ENCODE data around the gene RICTOR. TPM values are rescaled to one million over a fixed set of nuclear protein-coding genes. Genes with fewer than 3 reads are reported as not detected.

RICTOR gene
- polyA plus RNA-seq, 2 of the 4 experiments (the other 2 are of a cell fraction), result 6.5 to 28.5 TPM

DNA sequence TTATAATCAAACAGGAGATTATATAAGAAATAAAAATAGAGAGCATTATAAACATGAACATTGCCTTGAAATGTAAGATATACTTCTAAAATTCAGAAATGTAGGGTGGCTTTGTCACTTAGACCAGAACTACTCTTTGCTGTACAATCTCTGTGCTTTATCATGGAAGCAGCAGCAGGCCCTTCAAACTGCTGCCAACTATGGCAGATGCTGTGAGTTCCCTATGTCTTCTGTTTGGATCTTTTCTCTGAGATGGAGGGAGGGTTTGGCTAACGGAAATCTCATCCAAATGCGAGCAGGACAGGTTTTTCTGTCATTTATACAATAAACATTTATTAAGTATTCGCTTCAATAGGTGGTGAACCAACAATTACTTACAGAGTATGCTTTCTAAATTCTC is 34.8 kb upstream of the RICTOR start (continued):
- no peak for TF ChIP-seq BHLHE40 (IDR thresholded peaks at IDR 0.05; ENCODE audit: low read depth, low read length)

DNA sequence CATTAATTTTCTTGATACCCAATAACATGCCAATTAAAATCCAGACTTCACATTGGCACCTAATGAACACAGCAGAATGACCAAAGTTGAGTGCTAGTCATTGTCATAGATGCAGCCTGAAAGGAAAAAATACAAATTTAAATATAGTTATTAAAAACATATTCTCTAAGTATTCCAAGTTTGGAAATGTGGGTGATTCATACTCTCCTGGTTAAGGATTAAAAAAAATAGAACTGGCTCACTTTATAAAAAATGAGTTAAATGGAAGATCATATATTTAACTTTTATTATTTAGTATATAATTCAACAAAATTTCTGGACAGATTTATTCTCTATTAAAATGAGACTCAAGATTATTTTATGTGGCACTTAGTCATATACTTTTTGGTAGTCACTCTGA is 33.2 kb upstream of the RICTOR start:
- DNase-seq (ENCODE audit: low read depth in 1 of 2, low spot score in 1 of 2) (no peak), ATAC-seq (no peak), FAIRE-seq (no peak)
- no peak overlapping the region for H3K4me3 ChIP-seq
- TF ChIP-seq, protein P1, sequence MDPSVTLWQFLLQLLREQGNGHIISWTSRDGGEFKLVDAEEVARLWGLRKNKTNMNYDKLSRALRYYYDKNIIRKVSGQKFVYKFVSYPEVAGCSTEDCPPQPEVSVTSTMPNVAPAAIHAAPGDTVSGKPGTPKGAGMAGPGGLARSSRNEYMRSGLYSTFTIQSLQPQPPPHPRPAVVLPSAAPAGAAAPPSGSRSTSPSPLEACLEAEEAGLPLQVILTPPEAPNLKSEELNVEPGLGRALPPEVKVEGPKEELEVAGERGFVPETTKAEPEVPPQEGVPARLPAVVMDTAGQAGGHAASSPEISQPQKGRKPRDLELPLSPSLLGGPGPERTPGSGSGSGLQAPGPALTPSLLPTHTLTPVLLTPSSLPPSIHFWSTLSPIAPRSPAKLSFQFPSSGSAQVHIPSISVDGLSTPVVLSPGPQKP (IDR thresholded peaks at IDR 0.05; ENCODE audit: low read depth, low read length), result no peak
- TF ChIP-seq, protein P2, sequence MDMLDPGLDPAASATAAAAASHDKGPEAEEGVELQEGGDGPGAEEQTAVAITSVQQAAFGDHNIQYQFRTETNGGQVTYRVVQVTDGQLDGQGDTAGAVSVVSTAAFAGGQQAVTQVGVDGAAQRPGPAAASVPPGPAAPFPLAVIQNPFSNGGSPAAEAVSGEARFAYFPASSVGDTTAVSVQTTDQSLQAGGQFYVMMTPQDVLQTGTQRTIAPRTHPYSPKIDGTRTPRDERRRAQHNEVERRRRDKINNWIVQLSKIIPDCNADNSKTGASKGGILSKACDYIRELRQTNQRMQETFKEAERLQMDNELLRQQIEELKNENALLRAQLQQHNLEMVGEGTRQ (IDR thresholded peaks at IDR 0.05), result no peak
- no peak for TF ChIP-seq NFE2L2 (conservative IDR thresholded peaks at IDR 0.05; ENCODE audit: low read length)
- TF ChIP-seq, protein P3, sequence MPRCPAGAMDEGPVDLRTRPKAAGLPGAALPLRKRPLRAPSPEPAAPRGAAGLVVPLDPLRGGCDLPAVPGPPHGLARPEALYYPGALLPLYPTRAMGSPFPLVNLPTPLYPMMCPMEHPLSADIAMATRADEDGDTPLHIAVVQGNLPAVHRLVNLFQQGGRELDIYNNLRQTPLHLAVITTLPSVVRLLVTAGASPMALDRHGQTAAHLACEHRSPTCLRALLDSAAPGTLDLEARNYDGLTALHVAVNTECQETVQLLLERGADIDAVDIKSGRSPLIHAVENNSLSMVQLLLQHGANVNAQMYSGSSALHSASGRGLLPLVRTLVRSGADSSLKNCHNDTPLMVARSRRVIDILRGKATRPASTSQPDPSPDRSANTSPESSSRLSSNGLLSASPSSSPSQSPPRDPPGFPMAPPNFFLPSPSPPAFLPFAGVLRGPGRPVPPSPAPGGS (IDR thresholded peaks at IDR 0.05), result no peak
- TF ChIP-seq, protein P4, sequence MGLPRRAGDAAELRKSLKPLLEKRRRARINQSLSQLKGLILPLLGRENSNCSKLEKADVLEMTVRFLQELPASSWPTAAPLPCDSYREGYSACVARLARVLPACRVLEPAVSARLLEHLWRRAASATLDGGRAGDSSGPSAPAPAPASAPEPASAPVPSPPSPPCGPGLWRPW (IDR thresholded peaks at IDR 0.05), result no peak
- TF ChIP-seq RFX5 (IDR thresholded peaks at IDR 0.05), result no peak
- TF ChIP-seq NPAS2 (CRISPR knock-in tag; IDR thresholded peaks at IDR 0.05; ENCODE audit: borderline replicate concordance), result no peak
- TF ChIP-seq KDM1A (IDR thresholded peaks at IDR 0.05; ENCODE audit: low read depth), result no peak
- TF ChIP-seq FOSL2 (IDR thresholded peaks at IDR 0.05), result no peak
- no peak for TF ChIP-seq FOSL2 (CRISPR knock-in tag; IDR thresholded peaks at IDR 0.05)
- TF ChIP-seq HOXB5 (CRISPR knock-in tag; IDR thresholded peaks at IDR 0.05), result no peak
- TF ChIP-seq CBX2 (IDR thresholded peaks at IDR 0.05; ENCODE audit: borderline replicate concordance, low read depth), result no peak
- TF ChIP-seq RCOR1 (IDR thresholded peaks at IDR 0.05; ENCODE audit: low read depth, low read length), result no peak
- no peak for TF ChIP-seq SMC3 (IDR thresholded peaks at IDR 0.05)
- TF ChIP-seq EHF (CRISPR knock-in tag; IDR thresholded peaks at IDR 0.05), result no peak
- TF ChIP-seq ESRRA (IDR thresholded peaks at IDR 0.05; ENCODE audit: borderline replicate concordance, low read length), result no peak
- TF ChIP-seq, protein P5, sequence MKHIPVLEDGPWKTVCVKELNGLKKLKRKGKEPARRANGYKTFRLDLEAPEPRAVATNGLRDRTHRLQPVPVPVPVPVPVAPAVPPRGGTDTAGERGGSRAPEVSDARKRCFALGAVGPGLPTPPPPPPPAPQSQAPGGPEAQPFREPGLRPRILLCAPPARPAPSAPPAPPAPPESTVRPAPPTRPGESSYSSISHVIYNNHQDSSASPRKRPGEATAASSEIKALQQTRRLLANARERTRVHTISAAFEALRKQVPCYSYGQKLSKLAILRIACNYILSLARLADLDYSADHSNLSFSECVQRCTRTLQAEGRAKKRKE (CRISPR knock-in tag; IDR thresholded peaks at IDR 0.05; ENCODE audit: low read depth), result no peak
- TF ChIP-seq CHD2 (IDR thresholded peaks at IDR 0.05; ENCODE audit: low read length, partially characterized antibody), result no peak
- no peak for TF ChIP-seq JUN (IDR thresholded peaks at IDR 0.05)
- TF ChIP-seq TFCP2L1 (CRISPR knock-in tag; IDR thresholded peaks at IDR 0.05), result no peak
- peak overlapping the region; percentile 63 for H3K4me2 ChIP-seq
- H3K27ac ChIP-seq, result peak overlapping the region; percentile 47 to 63; a peak in 3 of 6 replicates
- POLR2A ChIA-PET, result no interaction called here
- CTCF ChIA-PET, result no interaction called here
- peaks cover 59% of the 10 kb centered on the region for H3K4me1 ChIP-seq
- no peaks in the 10 kb centered on the region for H3K9me3 ChIP-seq

DNA sequence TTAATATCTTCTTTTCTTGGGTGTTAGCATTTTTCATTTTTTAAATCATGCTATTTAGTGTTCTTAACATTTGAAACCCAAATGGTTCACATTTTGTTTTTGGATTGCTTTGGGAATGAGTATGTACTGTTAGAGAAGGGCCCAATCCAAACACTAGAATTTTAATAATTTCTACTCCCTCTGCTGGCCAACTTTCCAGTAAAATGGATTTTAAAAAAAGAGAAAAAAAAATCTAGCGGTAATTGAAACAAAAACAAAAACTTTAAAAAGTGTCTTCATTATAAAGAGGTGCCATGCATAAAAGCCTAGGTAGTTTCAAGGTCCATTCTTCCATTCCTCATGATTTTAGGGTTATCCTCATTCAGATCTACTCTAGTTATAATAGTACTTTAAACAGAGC is 32.1 kb upstream of the RICTOR start:
- TF ChIP-seq RAD21 (conservative IDR thresholded peaks at IDR 0.05 in 1 of 2, IDR thresholded peaks at IDR 0.05 in 1 of 2), result peak; percentile 56 to 71
- TF ChIP-seq, protein P6, sequence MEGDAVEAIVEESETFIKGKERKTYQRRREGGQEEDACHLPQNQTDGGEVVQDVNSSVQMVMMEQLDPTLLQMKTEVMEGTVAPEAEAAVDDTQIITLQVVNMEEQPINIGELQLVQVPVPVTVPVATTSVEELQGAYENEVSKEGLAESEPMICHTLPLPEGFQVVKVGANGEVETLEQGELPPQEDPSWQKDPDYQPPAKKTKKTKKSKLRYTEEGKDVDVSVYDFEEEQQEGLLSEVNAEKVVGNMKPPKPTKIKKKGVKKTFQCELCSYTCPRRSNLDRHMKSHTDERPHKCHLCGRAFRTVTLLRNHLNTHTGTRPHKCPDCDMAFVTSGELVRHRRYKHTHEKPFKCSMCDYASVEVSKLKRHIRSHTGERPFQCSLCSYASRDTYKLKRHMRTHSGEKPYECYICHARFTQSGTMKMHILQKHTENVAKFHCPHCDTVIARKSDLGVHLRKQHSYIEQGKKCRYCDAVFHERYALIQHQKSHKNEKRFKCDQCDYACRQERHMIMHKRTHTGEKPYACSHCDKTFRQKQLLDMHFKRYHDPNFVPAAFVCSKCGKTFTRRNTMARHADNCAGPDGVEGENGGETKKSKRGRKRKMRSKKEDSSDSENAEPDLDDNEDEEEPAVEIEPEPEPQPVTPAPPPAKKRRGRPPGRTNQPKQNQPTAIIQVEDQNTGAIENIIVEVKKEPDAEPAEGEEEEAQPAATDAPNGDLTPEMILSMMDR (IDR thresholded peaks at IDR 0.05), result peak; percentile 69
- TF ChIP-seq RARB (CRISPR knock-in tag; IDR thresholded peaks at IDR 0.05), result no peak
- TF ChIP-seq TFCP2L1 (CRISPR knock-in tag; IDR thresholded peaks at IDR 0.05), result 0 out of 2 replicates have a peak, but pooled peaks have one; percentile 25
- TF ChIP-seq FOSL2 (IDR thresholded peaks at IDR 0.05), result no peak
- no peak for TF ChIP-seq FOSL2 (CRISPR knock-in tag; IDR thresholded peaks at IDR 0.05)
- no peak for TF ChIP-seq HEYL (CRISPR knock-in tag; IDR thresholded peaks at IDR 0.05)
- TF ChIP-seq SMC3 (IDR thresholded peaks at IDR 0.05), result peak; percentile 77
- CTCF ChIA-PET, result interaction anchor here (0.8 to 1.1 kb wide), 2 partner anchors 11 to 401 kb away, joined by 3 to 5 read pairs; no protein-coding TSS in a partner anchor
- POLR2A ChIA-PET, result no interaction called here
- peak; percentile 95 for FAIRE-seq
- Histone ChIP-seq H3K4me2 (peak overlapping the region; percentile 63), H3K27ac (peak overlapping the region in 1 of 2 experiments; percentile 63; a peak in 4 of 6 replicates), H3K4me1 (peaks cover 62% of the 10 kb centered on the region), H3K4me3 (no peak overlapping the region), H3K9me3 (no peaks in the 10 kb centered on the region)
- ATAC-seq, result no peak
- peak in 1 of 2 experiments; percentile 43 for DNase-seq (ENCODE audit: low read depth in 1 of 2, low spot score in 1 of 2)
- WGBS (ENCODE audit: missing lambda C conversion rate), result 11% methylated on average over 1 of the region's 1 CpG
